Glutamatergic neuron (in vitro differentiated cells): ENCODE data around the gene VCAN. TPM values are rescaled to one million over a fixed set of nuclear protein-coding genes. Genes with fewer than 3 reads are reported as not detected.
A peak's percentile ranks its signal among the peaks of the same experiment; 100 is the strongest.

ENCODE experiments used
- DNase-seq: peaks from one replicate; pipeline ENCODE4 v3.0.0; 2022
- H3K27ac Mint-ChIP-seq: one replicate; pipeline ENCODE4 v1.8.0; 2020; ENCODE audit warnings: mild to moderate bottlenecking, mixed read lengths, inconsistent platforms; ENCODE audit not compliant: unreplicated experiment
- H3K27me3 Mint-ChIP-seq: one replicate; pipeline ENCODE4 v1.8.0; 2020; ENCODE audit warnings: mild to moderate bottlenecking, moderate library complexity, mixed read lengths, inconsistent platforms; ENCODE audit not compliant: unreplicated experiment
- H3K36me3 Mint-ChIP-seq: one replicate; pipeline ENCODE4 v1.8.0; 2020; ENCODE audit warnings: mild to moderate bottlenecking, mixed read lengths, inconsistent platforms; ENCODE audit not compliant: unreplicated experiment
- H3K4me1 Mint-ChIP-seq: one replicate; pipeline ENCODE4 v1.8.0; 2020; ENCODE audit warnings: mild to moderate bottlenecking, low read depth, mixed read lengths, inconsistent platforms; ENCODE audit not compliant: unreplicated experiment
- H3K4me3 Mint-ChIP-seq: one replicate; pipeline ENCODE4 v1.8.0; 2020; ENCODE audit warnings: mild to moderate bottlenecking, mixed read lengths, inconsistent platforms; ENCODE audit not compliant: unreplicated experiment
- H3K9me3 Mint-ChIP-seq: one replicate; pipeline ENCODE4 v1.8.0; 2020; ENCODE audit warnings: mild to moderate bottlenecking, moderate library complexity, mixed read lengths, inconsistent platforms; ENCODE audit not compliant: unreplicated experiment
- total RNA-seq: library from RNA; stranded (reverse); fragmentation: NEBNext Ultra II Directional; extraction: Animal tissue kit (Norgen Biotek cat#: 25700); gene quantifications from one replicate; pipeline ENCODE4 v1.2.1, GENCODE V29; 2021; ENCODE audit not compliant: unreplicated experiment
- TF ChIP-seq, protein P1 (sequence below): fragments of 200-600 bp; sonication (generic); IDR thresholded peaks from one replicate; pipeline ENCODE4 v1.5.0; 2021; ENCODE audit not compliant: partially characterized antibody, unreplicated experiment

Gene VCAN
- total RNA-seq, 1 donor from 2014 or later, result 152 TPM

DNA sequence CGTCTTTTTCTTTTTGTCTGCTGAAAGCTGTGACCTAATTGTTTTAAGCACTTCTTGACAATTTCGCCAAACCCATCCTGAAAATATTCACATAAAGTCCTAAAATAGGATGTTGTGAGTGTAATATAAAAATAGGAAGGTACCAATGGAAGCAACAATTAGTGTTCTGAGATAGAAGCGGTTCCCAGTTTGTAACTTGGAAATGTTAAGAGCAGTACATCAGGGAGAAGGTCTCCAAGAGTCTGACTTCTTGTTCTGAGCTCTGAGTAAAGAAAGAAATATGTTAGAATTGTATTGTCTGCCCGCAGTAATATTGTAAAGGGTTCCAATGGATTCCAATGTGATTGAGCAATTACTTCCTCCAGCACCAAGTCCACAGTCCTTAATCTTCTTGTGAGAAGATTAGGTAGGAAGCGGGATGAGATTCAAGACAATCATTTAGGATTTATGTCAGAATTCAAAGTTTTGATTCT, 3.9 kb downstream of the VCAN start:
- no peaks in the 10 kb centered on the region for H3K36me3 Mint-ChIP-seq
- peak overlapping the region; percentile 99 for H3K4me3 Mint-ChIP-seq
- H3K27me3 Mint-ChIP-seq, result peaks cover 15% of the 10 kb centered on the region
- TF ChIP-seq, protein P1, sequence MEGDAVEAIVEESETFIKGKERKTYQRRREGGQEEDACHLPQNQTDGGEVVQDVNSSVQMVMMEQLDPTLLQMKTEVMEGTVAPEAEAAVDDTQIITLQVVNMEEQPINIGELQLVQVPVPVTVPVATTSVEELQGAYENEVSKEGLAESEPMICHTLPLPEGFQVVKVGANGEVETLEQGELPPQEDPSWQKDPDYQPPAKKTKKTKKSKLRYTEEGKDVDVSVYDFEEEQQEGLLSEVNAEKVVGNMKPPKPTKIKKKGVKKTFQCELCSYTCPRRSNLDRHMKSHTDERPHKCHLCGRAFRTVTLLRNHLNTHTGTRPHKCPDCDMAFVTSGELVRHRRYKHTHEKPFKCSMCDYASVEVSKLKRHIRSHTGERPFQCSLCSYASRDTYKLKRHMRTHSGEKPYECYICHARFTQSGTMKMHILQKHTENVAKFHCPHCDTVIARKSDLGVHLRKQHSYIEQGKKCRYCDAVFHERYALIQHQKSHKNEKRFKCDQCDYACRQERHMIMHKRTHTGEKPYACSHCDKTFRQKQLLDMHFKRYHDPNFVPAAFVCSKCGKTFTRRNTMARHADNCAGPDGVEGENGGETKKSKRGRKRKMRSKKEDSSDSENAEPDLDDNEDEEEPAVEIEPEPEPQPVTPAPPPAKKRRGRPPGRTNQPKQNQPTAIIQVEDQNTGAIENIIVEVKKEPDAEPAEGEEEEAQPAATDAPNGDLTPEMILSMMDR, result no peak
- peaks cover 14% of the 10 kb centered on the region for H3K9me3 Mint-ChIP-seq
- peaks cover 13% of the 10 kb centered on the region for H3K4me1 Mint-ChIP-seq
- DNase-seq, result no peak
- no peak overlapping the region for H3K27ac Mint-ChIP-seq

DNA sequence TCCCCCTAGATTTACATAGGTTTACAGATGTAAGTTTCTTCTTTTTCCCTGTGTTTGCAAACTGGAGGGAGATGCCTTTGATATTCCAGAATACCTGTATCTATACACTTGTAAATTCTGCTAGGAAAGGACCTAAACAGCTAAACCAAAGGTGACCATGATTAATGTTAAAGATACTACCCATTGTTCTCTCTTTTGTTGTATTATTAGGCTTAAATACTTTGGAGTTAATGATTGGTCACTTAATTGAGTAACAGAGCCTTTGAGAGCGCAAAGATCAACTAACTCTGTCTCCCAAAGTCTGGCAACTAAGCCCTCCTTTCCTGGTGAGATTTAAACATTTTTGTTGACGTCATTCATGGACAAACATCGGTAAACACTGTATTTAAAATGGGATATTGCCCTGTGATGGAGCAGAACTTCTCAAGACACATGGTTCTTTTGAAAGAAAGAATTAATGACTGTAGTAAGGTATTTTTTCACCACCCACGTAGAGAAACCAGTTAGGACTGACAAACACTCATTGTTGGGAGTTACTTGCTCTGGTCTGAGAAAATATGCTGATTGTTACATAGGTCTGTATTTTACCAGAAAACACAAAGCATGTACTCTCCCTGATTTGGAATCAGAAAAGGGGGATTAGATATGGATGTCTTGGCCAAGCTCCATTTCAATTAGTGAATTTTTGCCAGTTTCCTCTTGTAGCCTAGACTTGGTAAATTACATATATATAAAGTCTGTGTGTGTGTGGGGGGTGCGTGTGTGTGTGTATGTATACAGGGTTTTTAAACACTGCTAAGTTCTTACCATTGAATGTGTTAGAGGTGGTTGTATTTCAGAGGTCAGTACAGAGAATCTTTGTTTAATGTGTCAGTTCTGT, 4.6 kb downstream of the VCAN start:
- Mint-ChIP-seq H3K27ac (no peak overlapping the region), H3K36me3 (no peaks in the 10 kb centered on the region), H3K9me3 (peaks cover 14% of the 10 kb centered on the region), H3K4me3 (peak overlapping the region; percentile 99), H3K4me1 (peaks cover 11% of the 10 kb centered on the region), H3K27me3 (peaks cover 15% of the 10 kb centered on the region)
- DNase-seq, result no peak
- TF ChIP-seq, protein P1, result no peak

DNA sequence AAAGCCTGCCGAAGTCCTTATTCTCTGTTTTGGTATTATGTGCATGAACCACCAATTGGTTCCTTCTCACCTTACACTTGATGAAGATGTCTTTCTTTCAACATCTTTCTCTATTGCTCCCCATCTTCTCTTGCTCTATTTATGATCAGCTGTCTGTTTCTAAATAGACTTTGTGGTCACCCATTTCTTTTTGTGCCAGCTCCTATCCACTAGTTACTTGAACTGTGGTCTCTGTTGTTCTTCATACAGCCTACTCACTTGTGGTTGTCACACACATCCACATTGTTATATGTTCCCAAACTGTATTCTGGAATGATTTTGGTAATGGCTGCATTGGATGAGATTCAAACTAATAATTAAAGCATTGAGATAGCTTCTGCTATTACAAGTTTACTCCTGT, 11.4 kb downstream of the VCAN start:
- Mint-ChIP-seq H3K36me3 (peaks cover 11% of the 10 kb centered on the region), H3K27me3 (no peaks in the 10 kb centered on the region), H3K27ac (no peak overlapping the region), H3K4me3 (no peak overlapping the region), H3K4me1 (peaks cover 9% of the 10 kb centered on the region), H3K9me3 (no peaks in the 10 kb centered on the region)
- no peak for DNase-seq
- TF ChIP-seq, protein P1, result no peak

DNA sequence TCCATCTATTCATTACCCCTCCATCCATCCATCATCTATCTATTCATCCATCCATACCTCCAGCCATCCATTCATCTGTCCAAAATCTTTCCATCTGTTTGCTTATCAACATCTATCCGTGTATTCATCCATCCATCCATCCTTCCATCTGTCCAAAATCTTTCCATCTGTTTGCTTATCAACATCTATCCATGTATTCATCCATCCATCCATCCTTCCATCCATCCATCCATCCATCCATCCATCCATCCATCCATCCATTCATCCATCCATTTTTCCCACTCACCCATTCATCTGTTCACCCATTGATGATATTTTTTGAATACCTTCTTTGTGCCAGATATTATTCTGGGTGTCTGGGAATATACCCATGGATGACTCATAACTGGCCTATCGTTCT, 12.8 kb downstream of the VCAN start:
- H3K27ac Mint-ChIP-seq, result no peak overlapping the region
- peaks cover 11% of the 10 kb centered on the region for H3K36me3 Mint-ChIP-seq
- peaks cover 10% of the 10 kb centered on the region for H3K4me1 Mint-ChIP-seq
- TF ChIP-seq, protein P1, result no peak
- no peak for DNase-seq
- H3K9me3 Mint-ChIP-seq, result no peaks in the 10 kb centered on the region
- no peaks in the 10 kb centered on the region for H3K27me3 Mint-ChIP-seq
- H3K4me3 Mint-ChIP-seq, result no peak overlapping the region

DNA sequence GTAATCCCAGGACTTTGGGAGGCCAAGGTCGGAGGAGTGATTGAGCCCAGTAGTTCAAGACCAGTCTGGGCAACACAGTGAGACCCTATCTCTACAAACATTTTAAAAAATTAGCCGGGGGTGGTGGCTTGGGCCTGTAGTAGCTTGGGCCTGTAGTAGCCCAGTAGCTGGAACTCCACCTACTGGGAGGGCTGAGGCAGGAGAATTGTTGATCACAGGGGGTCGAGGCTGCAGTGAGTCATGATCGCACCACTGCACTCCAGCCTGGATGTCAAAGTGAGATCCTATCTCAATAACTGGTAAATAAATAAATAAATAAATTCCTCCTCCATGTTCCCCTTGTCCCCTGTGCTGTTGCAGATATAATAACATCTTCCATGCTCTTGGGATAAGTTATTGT, 14.3 kb downstream of the VCAN start:
- H3K36me3 Mint-ChIP-seq, result peaks cover 11% of the 10 kb centered on the region
- no peaks in the 10 kb centered on the region for H3K9me3 Mint-ChIP-seq
- TF ChIP-seq, protein P1, result no peak
- no peaks in the 10 kb centered on the region for H3K27me3 Mint-ChIP-seq
- H3K4me1 Mint-ChIP-seq, result peaks cover 10% of the 10 kb centered on the region
- no peak for DNase-seq
- H3K27ac Mint-ChIP-seq, result no peak overlapping the region
- no peak overlapping the region for H3K4me3 Mint-ChIP-seq
